ENCODE results near the gene METTL1. TPM values are rescaled to one million over a fixed set of nuclear protein-coding genes. Genes with fewer than 3 reads are reported as not detected.

The METTL1 gene
- total and polyA plus RNA-seq, 2 donors (not counting 1 experiment from before 2014, with no cell fraction given) = 9.1 to 9.2 TPM

DNA sequence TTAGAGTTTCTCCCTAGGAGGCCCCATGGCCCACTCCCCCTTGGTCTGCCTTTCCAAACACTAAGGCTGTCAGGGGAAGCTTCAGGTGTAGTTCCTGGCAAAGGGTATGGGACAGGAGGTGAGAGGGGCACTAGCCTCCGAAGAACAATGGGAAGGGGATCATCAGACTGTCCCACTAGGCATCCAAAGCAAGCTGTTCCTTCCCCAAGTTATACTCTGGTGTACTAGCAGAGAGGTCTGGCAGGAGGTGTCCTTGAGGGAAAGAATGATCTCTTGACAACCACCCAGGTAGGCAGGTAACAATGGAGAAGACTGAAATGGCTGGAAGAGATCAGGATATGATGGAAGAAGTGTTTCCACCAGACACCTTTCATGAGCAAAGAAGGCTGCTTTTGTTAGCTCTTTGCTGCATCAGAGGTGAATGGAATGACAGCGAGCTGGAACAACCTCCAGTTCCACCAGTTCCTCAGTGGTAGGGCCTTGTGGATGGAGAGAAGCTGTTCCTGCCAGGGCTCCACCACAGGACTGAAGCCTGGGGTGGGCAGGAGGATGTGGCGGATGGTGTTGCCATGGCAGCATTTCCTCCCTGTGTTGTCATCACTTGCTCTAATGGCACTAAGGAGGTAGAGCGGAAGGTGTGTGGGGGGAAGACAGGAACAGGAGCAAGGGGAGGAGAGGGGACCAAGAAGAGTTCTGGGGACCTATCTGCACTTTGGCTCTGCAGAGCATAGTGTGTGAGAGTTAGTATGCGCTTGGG is 31.1 kb downstream of the METTL1 start:
- H3K4me1 Mint-ChIP-seq = peaks cover 52% of the 10 kb centered on the region
- Histone ChIP-seq H3K4me2 (replicated peaks; ENCODE audit: low read depth, low read length, poor library complexity, severe bottlenecking) (peak overlapping the region; percentile 71), H3K9me3 (ENCODE audit: control extremely low read depth in 1 of 3, control insufficient read depth in 2 of 3, insufficient read depth in 1 of 3, low read length in 2 of 3) (no peaks in the 10 kb centered on the region), H3K79me2 (ENCODE audit: control insufficient read depth, insufficient read depth, low read length) (peaks cover 79% of the 10 kb centered on the region), H3K9ac (ENCODE audit: low read length) (peak overlapping the region; percentile 60), H2AFZ (ENCODE audit: insufficient read depth, low read depth, low read length, poor library complexity, severe bottlenecking) (peak overlapping the region; percentile 65), H3K27me3 (replicated peaks in 1 of 4; ENCODE audit: control extremely low read depth in 1 of 4, control insufficient read depth in 3 of 4, insufficient read depth in 4 of 4, low read length in 3 of 4) (no peaks in the 10 kb centered on the region), H3K4me3 (ENCODE audit: control extremely low read depth in 1 of 5, extremely low read depth in 1 of 5, insufficient read depth in 1 of 5, low read depth in 2 of 5, low read length in 4 of 5) (peak overlapping the region; percentile 43 to 79 (median 62)), H3K36me3 (replicated peaks in 1 of 2; ENCODE audit: control extremely low read depth in 1 of 2, control insufficient read depth in 1 of 2, extremely low read depth in 1 of 2, insufficient read depth in 2 of 2, low read length in 1 of 2) (peaks cover 0 to 23% of the 10 kb centered on the region in 2 experiments), H3K27ac (ENCODE audit: low read length in 2 of 2) (peak overlapping the region; percentile 45 to 70), H3K4me1 (ENCODE audit: control insufficient read depth in 2 of 2, insufficient read depth in 2 of 2, low read length in 2 of 2) (peaks cover 43 to 56% of the 10 kb centered on the region in 2 donors), H4K20me1 (ENCODE audit: control insufficient read depth, insufficient read depth, low read length, poor library complexity, severe bottlenecking) (peaks cover 50% of the 10 kb centered on the region)
- peak overlapping the region; percentile 83 for H3K27ac Mint-ChIP-seq
- peak; percentile 78 for DNase-seq
- TF ChIP-seq CTCF (IDR thresholded peaks at IDR 0.05) (no peak), EZH2 (IDR thresholded peaks at IDR 0.05; ENCODE audit: borderline replicate concordance, insufficient read depth, low read depth, low read length, poor library complexity, severe bottlenecking) (no peak)
- POLR2A ChIA-PET = interaction anchor here (0.6 to 1.5 kb wide), 3 partner anchors 8 to 300 kb away, joined by 3 to 5 read pairs (median 3); no protein-coding TSS in a partner anchor
- H3K4me3 Mint-ChIP-seq = peak overlapping the region; percentile 84
- intact Hi-C loops (cut with micrococcal nuclease) = loop anchor here (5.0 kb wide), 2 partner anchors 41 to 109 kb away; partner anchors contain the start of genes B4GALNT1 and TSFM
- H3K9me3 Mint-ChIP-seq (ENCODE audit: insufficient read depth) = no peaks in the 10 kb centered on the region
- CTCF ChIA-PET = interaction anchor here (0.5 to 4.0 kb wide), 13 partner anchors 11 to 158 kb away, joined by 3 to 21 read pairs (median 6); partner anchors contain the start of genes CDK4, CYP27B1, EEF1AKMT3 and METTL1
- ATAC-seq (ENCODE audit: low read depth) = peak; percentile 29
- 0% methylated on average over 3 of the region's 5 CpGs for WGBS (ENCODE audit: insufficient coverage)
- H3K27me3 Mint-ChIP-seq = no peaks in the 10 kb centered on the region
